KMS-11 (cell line): ENCODE results near the gene DIPK1B.
A peak's percentile ranks its signal among the peaks of the same experiment; 100 is the strongest.

Experiments used
- H2AFZ ChIP-seq: fragments of 200-600 bp; sonication (generic); 2 replicates; pipeline ENCODE4 v1.6.1; 2016; ENCODE audit warnings: antibody characterized with exemption, mixed run types, low read depth
- H3K27ac ChIP-seq: fragments of 200-600 bp; sonication (generic); 2 replicates; pipeline ENCODE4 v1.6.1; 2016; ENCODE audit warnings: mild to moderate bottlenecking, mixed run types
- H3K27me3 ChIP-seq: fragments of 200-600 bp; sonication (generic); 2 replicates; pipeline ENCODE4 v1.6.1; 2017; ENCODE audit warnings: mild to moderate bottlenecking, low read depth, mixed run types, moderate library complexity; ENCODE audit not compliant: insufficient read depth
- H3K36me3 ChIP-seq: fragments of 200-600 bp; sonication (generic); 2 replicates; pipeline ENCODE4 v1.6.1; 2017; ENCODE audit warnings: mild to moderate bottlenecking, mixed run types; ENCODE audit not compliant: insufficient read depth
- H3K4me1 ChIP-seq: fragments of 200-600 bp; sonication (generic); 2 replicates; pipeline ENCODE4 v1.6.1; 2016; ENCODE audit warnings: mild to moderate bottlenecking, low read depth, mixed run types; ENCODE audit not compliant: poor library complexity, severe bottlenecking
- H3K4me2 ChIP-seq: fragments of 200-600 bp; sonication (generic); 2 replicates; pipeline ENCODE4 v1.7.0; 2016; ENCODE audit warnings: mild to moderate bottlenecking, mixed run types
- H3K4me3 ChIP-seq: fragments of 200-600 bp; sonication (generic); IDR thresholded peaks from 2 replicates; pipeline ENCODE4 v1.6.1; 2017; ENCODE audit warnings: low read depth, low read length, mixed read lengths; ENCODE audit not compliant: insufficient read depth
- H3K79me2 ChIP-seq: fragments of 200-600 bp; sonication (generic); 2 replicates; pipeline ENCODE4 v1.6.1; 2016; ENCODE audit warnings: low read depth, mixed run types; ENCODE audit not compliant: insufficient read depth
- H3K9ac ChIP-seq: fragments of 200-600 bp; sonication (generic); 2 replicates; pipeline ENCODE4 v1.6.1; 2016; ENCODE audit warnings: mild to moderate bottlenecking, mixed run types
- H4K20me1 ChIP-seq: fragments of 200-600 bp; sonication (generic); 2 replicates; pipeline ENCODE4 v1.6.1; 2016; ENCODE audit warnings: mild to moderate bottlenecking, mixed run types; ENCODE audit not compliant: insufficient read depth
- CTCF ChIP-seq: fragments of 200-600 bp; sonication (generic); conservative IDR thresholded peaks from 2 replicates; pipeline ENCODE4 v1.6.1; 2017; ENCODE audit warnings: low read depth, mild to moderate bottlenecking, antibody characterized with exemption, low read length, moderate library complexity, mixed read lengths

Gene DIPK1B

GRCh38 chr9:136714096-136714892 is 1.9 kb downstream of the DIPK1B start:
- no peaks in the 10 kb centered on the region for H3K36me3 ChIP-seq
- no peak overlapping the region for H3K27ac ChIP-seq
- no peaks in the 10 kb centered on the region for H4K20me1 ChIP-seq
- H3K27me3 ChIP-seq: no peaks in the 10 kb centered on the region
- no peak for TF ChIP-seq CTCF
- H3K4me1 ChIP-seq: peaks cover 17% of the 10 kb centered on the region
- peak overlapping the region; percentile 97 for H3K4me2 ChIP-seq
- H3K9ac ChIP-seq: no peak overlapping the region; the same call in 1 of the 2 replicates
- no peaks in the 10 kb centered on the region for H3K79me2 ChIP-seq
- H3K4me3 ChIP-seq: no peak overlapping the region
- H2AFZ ChIP-seq: no peak overlapping the region

- TF ChIP-seq CTCF: no peak
- no peaks in the 10 kb centered on the region for H3K27me3 ChIP-seq
- no peaks in the 10 kb centered on the region for H3K79me2 ChIP-seq
- no peak overlapping the region for H3K9ac ChIP-seq
- no peak overlapping the region for H3K27ac ChIP-seq
- H3K4me2 ChIP-seq: no peak overlapping the region
- no peak overlapping the region for H3K4me3 ChIP-seq
- no peak overlapping the region for H2AFZ ChIP-seq
- H3K4me1 ChIP-seq: peaks cover 17% of the 10 kb centered on the region
- no peaks in the 10 kb centered on the region for H4K20me1 ChIP-seq
- H3K36me3 ChIP-seq: no peaks in the 10 kb centered on the region
These were observed 2.5 kb downstream of the DIPK1B start for GRCh38 chr9:136714893-136715274.

- TF ChIP-seq CTCF: no peak
- H3K4me1 ChIP-seq: peaks cover 12% of the 10 kb centered on the region
- no peaks in the 10 kb centered on the region for H3K36me3 ChIP-seq
- H3K9ac ChIP-seq: no peak overlapping the region
- H3K27me3 ChIP-seq: no peaks in the 10 kb centered on the region
- no peak overlapping the region for H3K27ac ChIP-seq
- H4K20me1 ChIP-seq: no peaks in the 10 kb centered on the region
- H3K4me3 ChIP-seq: no peak overlapping the region
- no peak overlapping the region for H3K4me2 ChIP-seq
- H2AFZ ChIP-seq: no peak overlapping the region
- H3K79me2 ChIP-seq: no peaks in the 10 kb centered on the region
These were observed 5.0 kb downstream of the DIPK1B start for GRCh38 chr9:136717399-136717798.

GRCh38 chr9:136718345-136719194 is 6.2 kb downstream of the DIPK1B start:
- Histone ChIP-seq H3K36me3 (no peaks in the 10 kb centered on the region), H3K27me3 (no peaks in the 10 kb centered on the region), H3K4me1 (peaks cover 12% of the 10 kb centered on the region), H3K4me2 (no peak overlapping the region), H4K20me1 (0 out of 2 replicates have a peak, but pooled peaks cover under 1% of the 10 kb centered on the region), H3K79me2 (no peaks in the 10 kb centered on the region), H3K4me3 (no peak overlapping the region), H2AFZ (no peak overlapping the region), H3K9ac (no peak overlapping the region), H3K27ac (no peak overlapping the region)
- TF ChIP-seq CTCF: no peak
